Activated CD8-positive, alpha-beta T cell treated with anti-CD3 and anti-CD28 coated beads for 36 hours (primary cell): ENCODE measurements around the gene CKLF. TPM values are rescaled to one million over a fixed set of nuclear protein-coding genes. Genes with fewer than 3 reads are reported as not detected.

ENCODE experiments used
- ATAC-seq: fragments of 200-7000 bp; cut with Tn5 transposase; one replicate; pipeline ENCODE4 v1.10.0; 2021; ENCODE audit warnings: mild to moderate bottlenecking, moderate library complexity
- CTCF ChIA-PET: fragments of 350-600 bp; sonication (Branson Sonifier 250); formaldehyde crosslinking; loops from one replicate; lab custom pipeline; 2021; ENCODE audit warnings: antibody characterized with exemption; lab: Charles Lee
- POLR2A ChIA-PET: fragments of 350-600 bp; sonication (Branson Sonifier 250); formaldehyde crosslinking; loops from one replicate; lab custom pipeline; 2021; ENCODE audit warnings: antibody characterized with exemption; lab: Charles Lee
- DNase-seq: peaks from one replicate; pipeline ENCODE4 v3.0.0-alpha.2; 2020
- H3K27ac Mint-ChIP-seq: one replicate; pipeline ENCODE4 v1.8.0; 2021; ENCODE audit warnings: mild to moderate bottlenecking, mixed read lengths
- H3K27me3 Mint-ChIP-seq: one replicate; pipeline ENCODE4 v1.8.0; 2021; ENCODE audit warnings: mixed read lengths
- H3K36me3 Mint-ChIP-seq: one replicate; pipeline ENCODE4 v1.8.0; 2021; ENCODE audit warnings: low read depth, mixed read lengths
- H3K4me1 Mint-ChIP-seq: one replicate; pipeline ENCODE4 v1.8.0; 2021; ENCODE audit warnings: low read depth, mixed read lengths
- H3K4me3 Mint-ChIP-seq: one replicate; pipeline ENCODE4 v1.8.0; 2021; ENCODE audit warnings: mild to moderate bottlenecking, moderate library complexity, mixed read lengths
- H3K9me3 Mint-ChIP-seq: one replicate; pipeline ENCODE4 v1.8.0; 2021; ENCODE audit warnings: mixed read lengths
- CTCF ChIP-seq: fragments of 200-600 bp; IDR thresholded peaks from one replicate; pipeline ENCODE4 v1.8.0; 2022; ENCODE audit warnings: antibody characterized with exemption, mild to moderate bottlenecking
- intact Hi-C: fragments of 100-400 bp; cut with micrococcal nuclease; formaldehyde crosslinking; loops from one replicate; pipeline ENCODE4 v1.10.0; 2022
- total RNA-seq, 2 experiments: library from RNA; stranded (reverse); gene quantifications; one replicate each; pipeline ENCODE4 v1.2.3, GENCODE V29; 2021

Gene CKLF
- total RNA-seq, 2 experiments from 2014 or later: 99.0 to 99.7 TPM

GRCh38 chr16:66508248-66508913 is 44.0 kb upstream of the CKLF start:
- no peak for TF ChIP-seq CTCF
- Mint-ChIP-seq H3K27ac (no peak overlapping the region), H3K4me1 (peaks cover 7% of the 10 kb centered on the region), H3K4me3 (no peak overlapping the region), H3K27me3 (no peaks in the 10 kb centered on the region), H3K9me3 (no peaks in the 10 kb centered on the region), H3K36me3 (no peaks in the 10 kb centered on the region)
- ChIA-PET POLR2A (interaction anchor here (0.7 kb wide), 1 partner anchor 26 kb away, joined by 3 read pairs; no protein-coding TSS in a partner anchor), CTCF (interaction anchor here (0.9 to 1.4 kb wide), 4 partner anchors 25 to 102 kb away, joined by 3 to 4 read pairs (median 3); no protein-coding TSS in a partner anchor)
- DNase-seq (no peak), ATAC-seq (peak; percentile 27)
- intact Hi-C loops: no loop called here

DNA sequence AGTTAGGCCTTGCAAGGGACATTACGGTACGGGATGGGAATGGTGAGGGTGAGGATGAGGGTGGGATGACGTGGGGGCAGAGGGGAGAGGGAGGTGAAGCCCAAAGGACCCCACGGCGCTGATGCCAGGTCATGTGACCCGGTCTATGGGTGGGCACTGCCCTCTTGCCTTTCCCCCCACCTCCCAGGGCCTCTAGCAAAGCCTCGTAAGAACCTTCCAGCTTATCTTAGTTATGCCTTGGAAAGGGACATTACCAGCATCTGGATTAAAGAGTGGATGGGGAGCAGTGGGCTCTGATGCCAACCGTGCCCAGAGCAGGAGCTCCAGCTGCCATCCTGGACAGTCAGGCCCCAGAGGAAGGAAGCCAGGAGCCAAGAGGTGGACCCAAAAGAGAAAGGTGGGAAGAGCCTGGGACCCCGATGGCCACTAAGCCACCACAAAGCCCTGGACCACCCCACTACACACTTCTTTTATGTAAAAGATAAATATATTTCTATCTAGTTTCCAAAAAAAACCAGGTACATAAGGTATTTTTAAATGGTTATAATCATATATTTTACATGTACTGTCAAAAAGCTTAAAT is 43.4 kb upstream of the CKLF start:
- no peak for DNase-seq
- no peaks in the 10 kb centered on the region for H3K36me3 Mint-ChIP-seq
- ChIA-PET CTCF (interaction anchor here (1.3 to 2.1 kb wide), 4 partner anchors 17 to 83 kb away, joined by 3 to 7 read pairs (median 3); no protein-coding TSS in a partner anchor), POLR2A (no interaction called here)
- H3K4me3 Mint-ChIP-seq: no peak overlapping the region
- H3K27me3 Mint-ChIP-seq: no peaks in the 10 kb centered on the region
- TF ChIP-seq CTCF: no peak
- intact Hi-C loops: no loop called here
- peaks cover 7% of the 10 kb centered on the region for H3K4me1 Mint-ChIP-seq
- H3K27ac Mint-ChIP-seq: no peak overlapping the region
- H3K9me3 Mint-ChIP-seq: no peaks in the 10 kb centered on the region
- ATAC-seq: no peak

GRCh38 chr16:66509576-66509975 is 42.8 kb upstream of the CKLF start:
- Mint-ChIP-seq H3K27ac (no peak overlapping the region), H3K27me3 (no peaks in the 10 kb centered on the region), H3K4me3 (no peak overlapping the region), H3K36me3 (no peaks in the 10 kb centered on the region), H3K9me3 (no peaks in the 10 kb centered on the region), H3K4me1 (peaks cover 7% of the 10 kb centered on the region)
- TF ChIP-seq CTCF: no peak
- ATAC-seq: no peak
- DNase-seq: no peak
- intact Hi-C loops: no loop called here
- ChIA-PET CTCF (interaction anchor here (1.2 to 2.1 kb wide), 4 partner anchors 17 to 83 kb away, joined by 3 to 7 read pairs (median 3); no protein-coding TSS in a partner anchor), POLR2A (no interaction called here)

GRCh38 chr16:66510298-66510697 is 42.1 kb upstream of the CKLF start:
- intact Hi-C loops: no loop called here
- ChIA-PET CTCF (interaction anchor here (1.0 to 2.6 kb wide), 6 partner anchors 14 to 82 kb away, joined by 3 to 10 read pairs (median 4); partner anchors contain the start of gene CKLF), POLR2A (interaction anchor here (1.1 kb wide), 1 partner anchor 8 kb away, joined by 5 read pairs; no protein-coding TSS in a partner anchor)
- H3K27me3 Mint-ChIP-seq: no peaks in the 10 kb centered on the region
- H3K4me3 Mint-ChIP-seq: no peak overlapping the region
- H3K36me3 Mint-ChIP-seq: no peaks in the 10 kb centered on the region
- DNase-seq (no peak), ATAC-seq (no peak)
- TF ChIP-seq CTCF: no peak
- H3K4me1 Mint-ChIP-seq: peaks cover 10% of the 10 kb centered on the region
- H3K27ac Mint-ChIP-seq: no peak overlapping the region
- no peaks in the 10 kb centered on the region for H3K9me3 Mint-ChIP-seq
